Cortex of kidney (tissue), 1 donor: ENCODE data around the gene LRPPRC.

Experiments
- DNase-seq: peaks from one replicate; lab custom pipeline; 2025; lab: John Stamatoyannopoulos, UW

Gene LRPPRC

GRCh38 chr2:43906448-43907109 is 89.2 kb downstream of the LRPPRC start:
- DNase-seq: no peak

- DNase-seq: no peak
Measured at GRCh38 chr2:43905871-43906270, 89.9 kb downstream of the LRPPRC start.

DNA sequence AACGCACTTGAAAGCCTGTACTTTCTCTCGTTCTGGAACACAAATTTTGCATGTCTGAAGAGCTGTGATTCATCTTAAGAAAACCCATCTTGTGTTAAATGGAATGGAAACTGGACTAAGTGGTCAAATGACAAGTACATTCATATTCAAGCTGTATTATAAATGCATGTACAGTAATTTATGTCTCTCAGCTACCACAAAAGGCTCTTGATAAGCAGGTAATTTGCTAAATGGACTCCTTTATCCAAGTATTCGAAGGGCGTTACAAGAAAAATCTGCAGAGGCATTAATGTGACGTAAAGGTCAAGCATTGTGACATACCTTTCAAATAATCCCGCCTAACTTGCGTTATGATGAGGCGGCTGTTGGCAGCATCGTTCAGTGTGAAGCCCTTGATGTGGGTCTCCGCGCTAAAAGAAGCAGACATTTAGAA is 90.4 kb downstream of the LRPPRC start:
- DNase-seq: no peak

DNA sequence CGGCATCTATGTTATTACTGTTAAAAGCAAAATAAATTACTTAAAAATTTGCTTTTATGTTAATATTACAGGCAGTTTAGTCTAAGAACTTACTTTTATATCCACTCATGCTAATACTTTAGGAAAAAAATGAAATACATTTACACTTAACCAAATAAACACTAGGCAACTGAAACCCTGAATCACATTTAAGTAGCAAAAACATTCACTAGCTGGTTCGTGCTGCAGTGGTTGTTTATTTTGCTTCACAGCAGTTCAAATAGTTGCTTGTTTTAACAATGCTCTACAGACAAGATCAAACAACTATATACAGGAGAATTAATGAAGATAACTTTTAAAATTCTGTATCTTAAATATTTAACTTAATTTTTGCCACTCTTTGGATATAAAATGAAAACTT is 96.2 kb downstream of the LRPPRC start:
- DNase-seq: no peak

GRCh38 chr2:43898838-43899346 is 96.9 kb downstream of the LRPPRC start:
- DNase-seq: no peak

DNA sequence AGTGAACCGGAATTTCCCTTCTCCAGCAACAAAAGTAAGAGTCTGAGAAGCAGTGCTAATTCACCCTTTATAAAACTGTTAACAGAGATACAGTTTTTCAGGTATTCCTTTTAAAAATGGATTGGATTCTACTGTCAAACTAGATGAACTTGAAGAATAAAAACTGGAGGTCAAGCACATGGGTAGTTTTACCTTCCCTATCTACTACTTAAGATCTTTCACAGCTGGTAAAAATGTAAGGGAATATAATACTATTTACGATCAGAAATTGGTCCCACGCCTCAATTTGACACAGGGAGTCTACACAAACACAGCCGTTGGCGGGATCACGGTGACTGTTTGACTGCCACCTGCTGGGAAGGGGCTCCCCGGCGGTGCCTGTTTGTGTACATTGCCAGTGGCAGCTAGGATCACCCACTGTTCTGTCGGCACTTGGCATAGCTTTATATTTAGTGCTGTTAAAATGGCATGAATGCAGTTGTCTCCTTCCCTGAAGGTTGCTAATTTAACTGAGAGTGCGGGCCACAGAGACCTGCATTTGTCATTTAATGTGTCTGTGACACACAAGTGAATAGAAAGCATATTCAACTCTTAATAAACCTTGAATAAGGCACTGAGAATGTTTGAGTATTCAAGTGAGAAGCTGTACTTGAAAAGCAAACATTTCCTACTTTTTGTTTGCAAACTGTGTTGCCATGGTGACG is 97.5 kb downstream of the LRPPRC start:
- no peak for DNase-seq

GRCh38 chr2:43897492-43897891 is 98.3 kb downstream of the LRPPRC start:
- DNase-seq: no peak

- no peak for DNase-seq
Measured at GRCh38 chr2:43896906-43897305, 98.9 kb downstream of the LRPPRC start.

DNA sequence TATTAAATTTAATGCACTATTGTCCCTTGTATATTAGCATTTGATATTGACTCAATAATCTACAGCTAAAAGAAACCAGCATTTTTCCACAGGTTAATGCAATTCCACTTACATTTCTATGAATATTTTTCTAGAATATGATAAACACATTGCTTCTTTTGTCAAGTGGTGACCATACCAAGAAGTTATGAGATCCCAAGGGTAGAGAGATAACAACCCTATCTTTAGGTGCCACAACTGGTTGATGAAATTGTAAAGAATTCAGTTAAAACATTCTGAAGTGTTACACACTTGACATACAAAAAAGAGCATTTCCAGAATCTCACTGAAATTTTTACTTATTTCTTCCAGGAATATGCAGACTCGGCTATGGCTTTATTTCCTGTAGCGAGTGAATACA is 101.0 kb downstream of the LRPPRC start:
- DNase-seq: no peak

GRCh38 chr2:43890855-43891254 is 104.9 kb downstream of the LRPPRC start:
- no peak for DNase-seq

DNA sequence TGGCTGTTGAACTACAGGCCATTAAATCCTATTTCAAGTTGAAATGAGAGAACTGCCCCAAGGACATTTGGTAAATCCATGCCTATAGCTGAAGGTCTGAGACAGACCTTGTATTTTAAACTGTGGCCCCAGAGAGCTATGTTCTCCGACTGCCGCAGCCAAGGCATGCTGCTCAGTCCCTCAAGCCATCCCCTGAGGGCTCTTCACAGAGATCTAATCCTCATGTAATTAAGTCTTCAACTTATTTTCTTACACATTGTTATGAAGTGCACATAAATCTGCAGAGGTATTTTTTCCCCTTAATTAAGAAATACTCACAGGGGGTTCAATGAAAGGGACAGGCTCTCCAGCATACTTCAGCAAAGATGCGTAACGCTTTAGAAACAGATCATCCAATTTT is 106.4 kb downstream of the LRPPRC start:
- DNase-seq: no peak

DNA sequence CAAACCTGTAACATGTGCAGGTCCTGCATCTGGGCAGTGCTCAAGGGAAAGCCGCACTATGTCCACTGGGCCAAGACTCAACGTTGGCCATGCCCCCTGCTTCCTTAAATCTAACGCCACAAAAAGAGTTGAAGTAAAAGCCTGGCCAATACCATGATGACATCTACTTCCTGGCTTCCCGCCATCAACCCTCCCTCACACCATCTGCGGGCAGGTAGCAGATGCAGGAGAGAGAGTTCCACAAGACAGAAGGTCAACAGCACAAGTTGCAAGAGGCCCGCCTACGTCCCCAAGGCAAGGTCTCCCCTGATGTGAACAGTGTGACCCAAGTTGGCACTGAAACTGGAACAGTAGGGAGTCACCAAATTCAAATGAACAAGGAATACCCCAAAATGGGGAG is 108.6 kb downstream of the LRPPRC start:
- no peak for DNase-seq

DNA sequence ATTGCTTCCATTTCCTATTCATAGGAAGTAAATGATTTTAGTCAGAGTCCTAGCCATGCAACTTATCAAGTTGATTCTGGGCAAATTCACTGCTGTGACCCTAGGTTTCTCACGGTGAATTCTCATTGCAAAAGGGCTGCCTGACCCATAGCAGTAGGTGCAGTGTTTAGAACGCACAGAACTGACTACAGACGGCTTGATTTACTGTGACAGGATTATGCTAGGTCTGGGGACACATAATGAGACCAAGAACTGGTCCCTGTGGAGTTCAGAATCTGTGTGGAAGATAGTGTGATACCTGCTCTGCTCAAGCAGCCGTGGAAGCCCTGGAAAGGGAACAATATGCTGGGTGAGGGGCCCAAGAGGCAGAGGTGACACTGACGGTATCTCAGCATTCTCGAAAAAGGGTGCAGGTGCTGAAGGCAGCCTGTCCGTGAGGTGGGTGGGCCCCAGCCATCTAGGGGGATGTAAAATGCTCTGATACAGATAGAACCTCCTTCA is 110.6 kb downstream of the LRPPRC start:
- DNase-seq: no peak

GRCh38 chr2:43884689-43885088 is 111.1 kb downstream of the LRPPRC start:
- DNase-seq: no peak

GRCh38 chr2:43882312-43882711 is 113.5 kb downstream of the LRPPRC start:
- no peak for DNase-seq

GRCh38 chr2:43880952-43881351 is 114.8 kb downstream of the LRPPRC start:
- no peak for DNase-seq

DNA sequence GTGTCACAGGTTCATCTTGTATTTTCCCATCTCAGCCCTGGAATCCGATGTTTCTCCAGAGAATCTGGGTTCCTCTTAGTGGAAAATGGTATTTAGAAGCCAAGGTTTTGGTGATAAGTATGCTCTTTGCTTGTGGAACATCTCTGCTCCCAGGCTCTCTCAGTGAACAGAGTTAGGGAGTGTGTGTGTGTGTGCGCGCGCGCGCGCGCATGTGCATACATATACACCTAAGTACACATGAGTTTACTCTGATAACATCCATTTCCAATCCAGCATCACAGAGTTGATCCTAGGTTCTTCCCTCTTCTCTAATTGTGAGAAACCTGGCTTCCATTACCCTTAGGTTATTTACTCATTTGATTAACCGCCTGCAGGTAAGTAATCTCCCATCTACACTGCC is 115.3 kb downstream of the LRPPRC start:
- DNase-seq: no peak

- no peak for DNase-seq
Measured at GRCh38 chr2:43879261-43879660, 116.5 kb downstream of the LRPPRC start.

- DNase-seq: no peak
Measured at GRCh38 chr2:43877782-43878464, 117.9 kb downstream of the LRPPRC start.

GRCh38 chr2:43874776-43875451 is 120.9 kb downstream of the LRPPRC start:
- no peak for DNase-seq

GRCh38 chr2:43872151-43872550 is 123.6 kb downstream of the LRPPRC start:
- no peak for DNase-seq

- DNase-seq: no peak
Measured at GRCh38 chr2:43855292-43855691, 140.5 kb downstream of the LRPPRC start.
